Measurements from ENCODE around the gene FBXL7. TPM values are rescaled to one million over a fixed set of nuclear protein-coding genes. Genes with fewer than 3 reads are reported as not detected.
A peak's percentile ranks its signal among the peaks of the same experiment; 100 is the strongest.

Gene FBXL7
- total RNA-seq, 1 donor from 2014 or later: 70.7 TPM

- no peak for TF ChIP-seq CTCF (IDR thresholded peaks at IDR 0.05; ENCODE audit: unreplicated experiment)
- no peaks in the 10 kb centered on the region for H3K27me3 Mint-ChIP-seq (ENCODE audit: low read depth)
- peak overlapping the region; percentile 0 for H3K27ac Mint-ChIP-seq
- no peaks in the 10 kb centered on the region for H3K9me3 Mint-ChIP-seq
- no peak overlapping the region for H3K4me3 Mint-ChIP-seq
- peaks cover 25% of the 10 kb centered on the region for H3K4me1 Mint-ChIP-seq
- DNase-seq (ENCODE audit: low spot score in 2 of 2, unreplicated experiment in 2 of 2): no peak
- peaks cover 6% of the 10 kb centered on the region for H3K36me3 Mint-ChIP-seq
Observed at GRCh38 chr5:15926586-15926985, 426.6 kb downstream of the FBXL7 start.

- no peak overlapping the region for H3K27ac Mint-ChIP-seq
- no peaks in the 10 kb centered on the region for H3K27me3 Mint-ChIP-seq (ENCODE audit: low read depth)
- TF ChIP-seq CTCF (IDR thresholded peaks at IDR 0.05; ENCODE audit: unreplicated experiment): no peak
- no peaks in the 10 kb centered on the region for H3K9me3 Mint-ChIP-seq
- no peak overlapping the region for H3K4me3 Mint-ChIP-seq
- peaks cover 25% of the 10 kb centered on the region for H3K4me1 Mint-ChIP-seq
- H3K36me3 Mint-ChIP-seq: peaks cover 6% of the 10 kb centered on the region
- no peak for DNase-seq (ENCODE audit: low spot score in 2 of 2, unreplicated experiment in 2 of 2)
Observed at GRCh38 chr5:15927710-15928380, 427.9 kb downstream of the FBXL7 start.

- H3K4me1 Mint-ChIP-seq: peaks cover 31% of the 10 kb centered on the region
- H3K4me3 Mint-ChIP-seq: peak overlapping the region; percentile 16
- H3K27me3 Mint-ChIP-seq (ENCODE audit: low read depth): no peaks in the 10 kb centered on the region
- peak overlapping the region; percentile 86 for H3K27ac Mint-ChIP-seq
- DNase-seq (ENCODE audit: low spot score in 2 of 2, unreplicated experiment in 2 of 2): no peak
- H3K9me3 Mint-ChIP-seq: no peaks in the 10 kb centered on the region
- peaks cover 9% of the 10 kb centered on the region for H3K36me3 Mint-ChIP-seq
- no peak for TF ChIP-seq CTCF (IDR thresholded peaks at IDR 0.05; ENCODE audit: unreplicated experiment)
Observed at GRCh38 chr5:15929611-15930263, 429.8 kb downstream of the FBXL7 start.

- TF ChIP-seq CTCF (IDR thresholded peaks at IDR 0.05; ENCODE audit: unreplicated experiment): no peak
- Mint-ChIP-seq H3K36me3 (peaks cover 27% of the 10 kb centered on the region), H3K27me3 (ENCODE audit: low read depth) (no peaks in the 10 kb centered on the region), H3K9me3 (no peaks in the 10 kb centered on the region), H3K27ac (no peak overlapping the region), H3K4me1 (peaks cover 24% of the 10 kb centered on the region), H3K4me3 (no peak overlapping the region)
- no peak for DNase-seq (ENCODE audit: low spot score in 2 of 2, unreplicated experiment in 2 of 2)
Observed at GRCh38 chr5:15932066-15932465, 432.1 kb downstream of the FBXL7 start.

- DNase-seq (ENCODE audit: low spot score in 2 of 2, unreplicated experiment in 2 of 2): no peak
- peaks cover 23% of the 10 kb centered on the region for H3K4me1 Mint-ChIP-seq
- TF ChIP-seq CTCF (IDR thresholded peaks at IDR 0.05; ENCODE audit: unreplicated experiment): no peak
- H3K4me3 Mint-ChIP-seq: no peak overlapping the region
- peaks cover 38% of the 10 kb centered on the region for H3K36me3 Mint-ChIP-seq
- no peaks in the 10 kb centered on the region for H3K27me3 Mint-ChIP-seq (ENCODE audit: low read depth)
- H3K27ac Mint-ChIP-seq: no peak overlapping the region
- no peaks in the 10 kb centered on the region for H3K9me3 Mint-ChIP-seq
Observed at GRCh38 chr5:15933259-15934207, 433.6 kb downstream of the FBXL7 start.

Measured in mesothelial cell of epicardium (in vitro differentiated cells).